SK-N-MC (cell line): ENCODE results near the gene TBC1D22A.

Experiments used
- EZH2 ChIP-seq: fragments of 200-600 bp; sonication (generic); IDR thresholded peaks from one replicate; pipeline ENCODE4 v1.6.1; 2017; ENCODE audit warnings: antibody characterized with exemption
- FOXP2 ChIP-seq: optimal IDR thresholded peaks from 2 replicates; pipeline ENCODE3; 2011; ENCODE audit warnings: mild to moderate bottlenecking, moderate library complexity; ENCODE audit not compliant: insufficient read depth; ENCODE audit errors: extremely low read length, control extremely low read depth
- POLR2AphosphoS5 ChIP-seq: IDR thresholded peaks from 2 replicates; pipeline ENCODE4 v1.6.1; 2012; ENCODE audit warnings: mild to moderate bottlenecking, low read depth, low read length, borderline replicate concordance

DNA sequence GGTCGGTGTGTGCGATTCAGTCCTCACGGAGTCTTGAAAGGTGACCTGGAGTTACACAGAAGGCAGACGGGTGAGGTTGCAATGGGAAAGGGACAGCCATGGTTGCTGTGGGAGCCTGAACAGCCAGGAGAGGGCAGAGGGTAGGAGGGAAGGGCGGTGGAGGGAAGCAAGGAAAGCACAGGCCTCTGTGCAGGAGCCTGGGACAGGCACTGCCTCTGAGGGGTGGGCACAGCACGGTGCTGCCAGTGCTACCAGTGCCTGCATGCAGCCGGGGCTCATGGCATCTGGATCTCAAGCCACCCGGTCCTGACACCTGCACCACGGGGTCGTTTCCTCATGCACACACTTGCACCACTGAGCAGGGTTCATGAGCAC lies 401.0 kb downstream of the TBC1D22A start:
- TF ChIP-seq EZH2 (no peak), POLR2AphosphoS5 (no peak), FOXP2 (no peak)
